Effector CD8-positive, alpha-beta T cell (primary cell): Measurements from ENCODE around the gene LOX.

ENCODE experiments used
- DNase-seq: peaks from one replicate; lab custom pipeline; 2025; lab: John Stamatoyannopoulos, UW

Gene LOX

DNA sequence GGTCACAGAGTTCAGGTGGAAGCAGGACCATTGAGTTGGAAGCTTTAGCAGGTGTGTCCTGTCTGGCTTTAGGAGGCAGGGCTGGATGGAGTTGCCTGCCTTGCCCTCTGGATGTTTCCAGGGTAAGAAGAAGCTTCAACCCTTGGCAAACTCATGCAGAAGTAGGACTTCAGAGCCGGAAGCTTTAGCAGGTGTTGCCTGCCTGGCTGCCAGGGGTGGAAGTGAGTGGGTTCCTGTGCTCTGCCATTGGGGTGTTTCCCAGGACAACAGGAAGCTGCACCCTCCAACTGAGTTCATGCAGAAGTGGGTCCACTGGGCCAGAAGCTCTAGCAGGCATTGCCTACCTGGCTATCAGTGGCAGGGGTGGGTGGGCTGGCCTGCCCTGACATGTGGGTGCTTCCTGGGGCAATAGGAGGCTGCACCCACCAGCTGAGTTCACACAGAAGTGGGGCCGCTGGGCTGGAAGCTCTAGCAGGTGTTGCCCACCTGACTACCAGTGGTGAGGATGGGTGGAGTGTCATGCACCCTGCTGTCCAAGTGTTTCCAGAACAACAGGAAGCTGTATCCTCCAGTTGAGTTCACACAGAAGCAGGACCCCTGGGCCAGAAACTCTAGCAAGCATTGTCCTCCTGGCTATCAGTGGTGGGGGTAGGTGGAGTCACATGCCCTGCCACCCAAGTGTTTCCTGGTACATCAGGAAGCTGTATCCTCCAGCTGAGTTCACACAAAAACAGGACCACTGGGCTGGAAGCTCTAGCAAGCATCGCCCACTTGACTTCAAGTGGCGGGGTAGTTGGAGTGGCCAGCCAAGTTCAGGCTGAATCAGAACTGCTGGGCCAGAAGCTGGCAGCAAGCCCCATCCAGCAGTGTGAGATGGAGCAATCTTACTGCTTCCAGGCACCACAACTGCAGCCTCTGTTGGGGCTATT is 24.6 kb downstream of the LOX start:
- DNase-seq, result no peak

DNA sequence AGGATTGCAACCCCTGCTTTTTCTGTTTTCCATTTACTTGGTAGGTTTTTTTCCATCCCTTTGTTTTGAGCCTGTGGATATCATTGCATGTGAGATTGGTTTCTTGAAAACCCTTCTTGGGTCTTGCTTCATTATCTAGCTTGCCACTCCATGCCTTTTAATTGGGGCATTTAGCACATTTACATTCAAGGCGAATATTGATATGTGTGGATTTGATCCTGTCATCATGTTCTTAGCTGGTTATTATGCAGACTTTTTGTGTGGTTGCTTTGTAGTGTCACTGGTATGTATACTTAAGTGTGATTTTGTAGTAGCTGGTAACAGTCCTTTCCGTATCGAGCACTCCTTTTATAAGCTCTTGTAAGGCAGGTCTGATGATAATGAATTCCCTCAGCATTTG is 26.5 kb downstream of the LOX start:
- no peak for DNase-seq

DNA sequence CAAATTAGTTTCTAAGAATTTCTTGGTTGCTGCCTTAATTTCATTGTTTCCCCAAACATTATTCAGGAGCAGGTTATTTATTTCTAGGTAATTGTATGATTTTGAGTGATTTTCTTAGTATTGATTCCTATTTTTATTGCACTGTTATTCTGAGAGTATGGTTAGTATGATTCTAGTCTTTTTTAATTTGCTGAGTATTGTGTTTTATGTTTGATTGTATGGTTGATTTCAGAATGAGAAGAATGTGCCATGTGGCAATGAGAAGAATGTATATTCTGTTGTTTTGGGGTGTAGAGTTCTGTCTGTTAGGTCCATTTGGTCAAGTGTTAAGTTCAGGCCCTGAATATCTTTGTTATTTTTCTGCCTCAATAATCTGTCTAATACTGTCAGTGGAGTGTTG is 27.1 kb downstream of the LOX start:
- DNase-seq, result no peak

DNA sequence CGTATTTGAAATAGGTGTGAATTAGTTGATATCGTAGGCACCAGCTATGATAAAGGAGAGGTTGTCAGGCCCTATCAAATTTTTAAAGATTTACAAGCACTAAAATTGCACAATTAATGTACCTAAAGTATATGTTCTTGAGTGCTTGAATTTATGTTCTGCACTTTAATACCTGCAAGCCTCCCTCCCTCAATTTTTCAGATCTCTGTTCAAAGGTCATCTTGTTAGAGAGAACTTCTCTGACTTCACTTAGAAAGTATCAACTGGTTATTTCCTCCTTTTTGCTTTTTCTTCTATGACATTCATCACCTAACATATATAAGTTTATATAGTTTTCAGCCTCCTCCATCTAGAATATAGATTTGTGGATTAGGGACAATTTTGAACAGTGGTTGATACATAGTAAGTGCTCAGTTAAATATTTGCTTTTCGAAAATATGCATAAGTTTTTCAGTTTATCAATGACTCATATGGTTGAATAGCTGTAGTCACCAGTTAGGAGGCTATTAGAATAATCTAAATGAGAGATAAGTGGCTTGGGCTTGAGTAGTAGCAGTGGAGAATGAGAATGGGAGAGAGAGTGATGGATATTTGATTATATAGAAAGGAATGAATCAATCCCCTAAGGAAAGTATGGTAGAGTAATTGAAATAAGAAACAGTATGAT is 37.3 kb downstream of the LOX start:
- no peak for DNase-seq

DNA sequence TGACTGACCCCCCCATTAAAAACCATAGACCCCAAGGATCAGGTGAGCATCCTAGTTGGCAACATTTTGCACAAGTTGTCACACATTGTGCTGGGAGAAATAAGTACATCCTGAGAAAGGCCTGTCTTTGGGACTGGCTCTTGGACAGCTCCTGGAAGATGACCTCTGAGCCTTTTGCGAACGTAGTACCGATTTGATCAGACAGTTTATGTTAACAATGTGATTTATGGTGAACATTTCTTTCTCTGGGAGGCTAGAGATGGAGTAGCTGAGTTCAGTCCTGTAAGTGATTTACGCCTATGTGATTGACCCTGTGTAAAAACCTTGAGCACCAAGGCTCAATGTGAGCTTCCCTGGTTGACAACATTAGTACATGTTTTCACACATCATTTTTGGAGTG is 41.7 kb downstream of the LOX start:
- DNase-seq, result no peak

DNA sequence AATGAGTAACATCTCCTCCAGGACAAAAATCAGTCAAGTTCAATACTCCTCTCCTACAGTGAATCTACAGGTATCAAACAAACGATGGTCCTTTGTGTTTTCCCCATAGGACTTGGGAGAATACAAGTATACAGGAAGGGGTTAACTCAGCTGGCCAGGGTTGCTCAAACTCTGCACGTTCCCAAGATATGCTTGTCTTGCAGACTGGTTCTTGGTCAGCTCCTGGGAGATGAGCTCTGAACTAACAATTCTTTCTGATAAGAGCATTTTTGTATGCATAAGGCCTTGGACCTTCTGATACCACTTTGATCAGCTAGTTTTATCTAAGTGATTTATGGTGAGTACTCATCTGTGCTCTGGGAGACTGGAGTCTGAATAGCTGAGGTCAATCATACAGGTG is 42.1 kb downstream of the LOX start:
- no peak for DNase-seq

DNA sequence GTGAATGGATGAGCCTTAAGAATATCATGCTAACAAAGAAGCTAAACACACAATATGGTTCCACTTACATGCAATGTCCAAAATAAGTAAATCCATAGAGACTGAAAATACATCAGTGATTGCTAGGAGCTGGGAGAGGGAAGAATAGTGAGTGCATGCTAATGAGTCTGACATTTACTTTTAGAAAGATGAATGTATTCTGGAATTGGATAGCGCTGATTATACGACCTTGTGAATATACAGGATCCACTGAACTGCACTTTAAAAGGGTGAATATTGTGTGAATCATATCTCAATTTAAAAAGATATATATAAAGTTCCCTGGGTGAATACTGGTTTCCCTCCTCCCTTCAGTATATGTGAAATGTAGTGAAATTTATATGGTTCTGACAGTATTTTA is 46.2 kb downstream of the LOX start:
- no peak for DNase-seq

DNA sequence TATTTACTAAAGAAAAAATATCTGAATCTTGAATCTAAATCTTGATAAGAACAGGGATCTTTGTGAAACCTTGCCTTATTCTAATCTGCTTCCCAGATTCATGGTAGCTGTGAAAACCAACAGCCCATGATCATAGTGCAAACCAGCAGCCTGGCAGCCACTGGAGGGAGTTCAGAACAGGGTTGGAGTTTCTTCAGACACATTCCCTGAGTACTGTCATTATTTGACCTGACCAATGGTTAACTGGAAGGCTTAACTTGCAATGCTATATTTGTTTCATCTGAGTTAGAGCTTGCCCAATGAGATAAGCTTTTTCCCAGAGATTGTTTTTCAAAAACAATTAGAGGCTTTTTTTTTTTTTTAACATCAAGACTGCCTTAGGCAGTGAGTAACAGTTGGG is 47.8 kb downstream of the LOX start:
- DNase-seq, result no peak

DNA sequence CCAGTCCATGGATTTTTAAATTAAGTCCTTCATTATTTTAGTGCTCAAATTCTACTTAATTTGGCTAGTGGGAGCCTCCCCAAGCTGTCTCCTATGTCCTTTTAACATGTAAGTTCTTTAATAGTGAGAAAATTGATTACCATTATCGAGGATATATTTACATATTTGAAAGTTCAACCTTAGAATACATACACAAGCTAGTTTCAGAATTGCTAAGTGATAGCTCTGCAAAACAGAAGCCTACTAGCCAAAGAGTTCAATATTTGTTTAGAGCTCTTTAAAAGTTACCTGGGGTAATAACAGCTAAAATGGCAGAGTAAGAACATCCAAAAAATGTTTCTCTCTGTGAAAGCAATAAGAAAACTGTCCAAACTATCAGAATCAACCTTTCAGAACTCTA is 48.2 kb downstream of the LOX start:
- DNase-seq, result no peak

DNA sequence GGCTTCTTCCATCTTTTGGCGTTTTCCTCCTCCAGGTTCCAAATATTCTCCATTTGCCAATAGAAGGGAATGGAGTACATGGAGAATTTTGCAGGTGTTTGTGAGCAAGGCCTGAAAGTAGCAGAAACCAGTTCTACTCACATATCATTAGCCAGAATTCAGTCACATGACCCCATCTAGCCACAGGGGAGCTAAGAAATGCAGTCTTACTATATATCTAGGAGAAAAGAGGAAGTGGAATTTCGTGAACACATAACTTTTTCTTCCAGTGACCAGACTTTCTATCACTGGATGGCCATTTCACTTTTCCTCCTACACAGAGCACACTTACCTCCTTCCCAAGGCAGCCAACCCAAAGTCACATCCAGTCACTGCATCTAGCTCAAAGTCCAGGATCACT is 55.1 kb downstream of the LOX start:
- no peak for DNase-seq

DNA sequence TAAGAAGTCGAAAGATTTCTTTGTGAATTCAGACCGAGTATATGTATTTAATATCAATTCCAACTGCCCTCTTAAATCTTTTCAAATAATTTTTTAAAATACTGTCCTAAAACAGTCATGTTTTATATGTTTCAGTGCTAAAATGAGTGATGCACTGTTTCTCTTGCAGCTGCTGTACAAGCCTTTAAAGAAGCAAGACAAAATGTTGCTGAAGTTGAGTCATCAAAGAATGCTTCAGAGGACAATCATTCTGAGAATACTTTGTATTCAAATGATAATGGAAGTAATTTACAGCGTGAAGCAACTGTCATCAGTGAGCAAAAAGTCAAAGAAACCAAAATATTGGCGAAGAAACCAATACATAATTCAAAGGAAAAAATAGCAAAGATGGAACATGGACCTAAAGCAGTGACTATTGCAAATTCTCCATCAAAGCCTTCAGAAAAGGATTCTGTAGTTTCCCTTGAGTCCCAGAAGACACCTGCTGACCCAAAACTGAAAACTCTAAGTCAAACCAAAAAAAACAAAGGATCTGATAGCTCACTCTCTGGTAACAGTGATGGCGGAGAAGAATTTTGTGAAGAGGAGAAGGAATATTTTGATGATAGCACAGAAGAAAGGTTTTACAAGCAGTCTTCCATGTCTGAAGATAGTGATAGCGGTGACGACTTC is 58.0 kb downstream of the LOX start:
- DNase-seq, result no peak

DNA sequence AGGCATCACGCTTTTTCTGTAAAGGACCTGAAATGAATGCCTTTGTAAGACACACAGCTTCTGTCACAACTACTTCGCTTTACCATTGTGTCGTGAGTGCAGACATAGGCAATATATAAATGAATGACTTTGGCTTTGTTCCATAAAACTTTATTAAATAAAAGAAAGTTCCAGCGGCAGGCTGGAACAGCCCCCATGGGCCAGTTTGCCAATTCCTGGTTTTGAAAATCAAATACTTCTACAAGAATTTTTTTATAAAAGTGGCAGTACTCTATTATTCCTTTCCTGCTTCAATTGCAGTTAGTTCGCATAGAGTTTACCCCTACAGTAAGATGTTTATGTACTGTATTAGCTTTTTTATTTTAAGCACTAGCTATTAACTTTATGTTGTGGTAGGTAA is 62.6 kb downstream of the LOX start:
- no peak for DNase-seq

DNA sequence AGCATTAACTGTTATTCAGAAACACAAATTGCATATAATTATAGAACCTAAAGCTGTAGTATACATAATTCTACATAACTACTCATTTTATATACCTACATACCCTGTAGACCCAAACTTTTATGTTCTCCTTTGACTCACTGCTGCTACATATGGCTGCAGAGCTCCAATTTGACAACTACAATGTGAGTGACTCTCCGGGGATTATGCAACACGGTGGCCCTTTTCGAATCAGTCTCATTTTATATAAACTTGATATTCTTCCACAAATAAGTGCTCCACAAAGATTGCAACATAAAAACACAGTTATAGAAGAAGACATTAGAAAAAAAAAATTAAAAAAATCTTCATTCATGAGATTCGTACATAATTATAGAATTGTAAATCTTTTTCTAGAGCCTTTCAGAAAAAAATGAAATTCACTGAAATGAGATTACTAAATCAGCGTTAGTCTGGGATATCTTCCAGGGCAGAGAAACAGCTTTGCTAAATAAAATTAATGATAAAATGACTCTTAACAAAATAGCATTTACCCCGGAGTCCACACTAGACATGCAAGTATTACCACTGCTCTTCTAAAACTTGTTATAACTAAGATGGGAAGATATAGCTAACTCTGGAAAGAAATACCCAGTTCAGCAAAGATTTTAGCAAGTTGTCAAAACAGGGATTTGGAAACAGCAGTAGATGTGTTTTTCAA is 63.7 kb downstream of the LOX start:
- DNase-seq, result no peak
